OCI-LY3 (cell line): Measurements from ENCODE around the gene B4GALT2.

Experiments
- H2AFZ ChIP-seq: fragments of 200-600, 300-600 bp; shearing (Covaris generic); 2 replicates; pipeline ENCODE4 v1.6.0; 2014; ENCODE audit warnings: antibody characterized with exemption, low read depth, low read length
- H3K27ac ChIP-seq: fragments of 200-600, 300-600 bp; sonication (generic); 2 replicates; pipeline ENCODE4 v1.5.1; 2014; ENCODE audit warnings: mild to moderate bottlenecking, low read length, moderate library complexity, mixed read lengths
- H3K27me3 ChIP-seq: fragments of 200-600, 300-600 bp; sonication (generic); 2 replicates; pipeline ENCODE4 v1.6.1; 2014; ENCODE audit warnings: low read depth, low read length, mixed read lengths
- H3K36me3 ChIP-seq: fragments of 200-600, 300-600 bp; sonication (generic); replicated peaks from 2 replicates; pipeline ENCODE3; 2014; ENCODE audit warnings: low read depth, low read length, mixed read lengths
- H3K4me1 ChIP-seq: fragments of 300-600, 200-600 bp; sonication (generic); 2 replicates; pipeline ENCODE4 v1.6.1; 2014; ENCODE audit warnings: low read length, mixed read lengths
- H3K4me2 ChIP-seq: fragments of 200-600, 300-600 bp; sonication (generic); 2 replicates; pipeline ENCODE4 v1.6.1; 2014; ENCODE audit warnings: low read length, mixed read lengths
- H3K4me3 ChIP-seq: fragments of 300-600, 200-600 bp; sonication (generic); 2 replicates; pipeline ENCODE4 v1.5.1; 2014; ENCODE audit warnings: antibody characterized with exemption, mild to moderate bottlenecking, low read length, moderate library complexity
- H3K79me2 ChIP-seq: fragments of 300-600, 200-600 bp; shearing (Covaris generic); 2 replicates; pipeline ENCODE4 v1.6.1; 2014; ENCODE audit warnings: mild to moderate bottlenecking, low read length, mixed read lengths
- H3K9ac ChIP-seq: fragments of 300-600, 200-600 bp; shearing (Covaris generic); 2 replicates; pipeline ENCODE4 v1.6.0; 2014; ENCODE audit warnings: mild to moderate bottlenecking, low read length, moderate library complexity
- H3K9me3 ChIP-seq: fragments of 200-600, 300-600 bp; shearing (Covaris generic); 2 replicates; pipeline ENCODE4 v1.6.1; 2014; ENCODE audit warnings: low read length, mixed read lengths; ENCODE audit not compliant: insufficient read depth
- H4K20me1 ChIP-seq: fragments of 200-600, 300-600 bp; sonication (generic); 2 replicates; pipeline ENCODE4 v1.6.1; 2016; ENCODE audit warnings: low read length, mixed read lengths; ENCODE audit not compliant: insufficient read depth
- EZH2phosphoT487 ChIP-seq: fragments of 200-600 bp; shearing (Covaris generic); IDR thresholded peaks from 2 replicates; pipeline ENCODE4 v1.6.1; 2018; ENCODE audit warnings: antibody characterized with exemption, mixed run types, low read depth
- TF ChIP-seq, protein P1 (sequence below): fragments of 200-600, 300-600 bp; sonication (generic); IDR thresholded peaks from 2 replicates; pipeline ENCODE4 v1.5.1; 2014; ENCODE audit warnings: antibody characterized with exemption, low read length, low read depth

The B4GALT2 gene

GRCh38 chr1:43968348-43968948 lies 10.6 kb upstream of the B4GALT2 start:
- no peaks in the 10 kb centered on the region for H3K9me3 ChIP-seq
- peaks cover 9% of the 10 kb centered on the region for H3K4me1 ChIP-seq
- H3K4me3 ChIP-seq, result no peak overlapping the region
- H3K27ac ChIP-seq, result no peak overlapping the region
- H3K79me2 ChIP-seq, result peaks cover 17% of the 10 kb centered on the region
- no peaks in the 10 kb centered on the region for H3K27me3 ChIP-seq
- no peak overlapping the region for H3K9ac ChIP-seq
- no peaks in the 10 kb centered on the region for H3K36me3 ChIP-seq
- H2AFZ ChIP-seq, result no peak overlapping the region
- H4K20me1 ChIP-seq, result no peaks in the 10 kb centered on the region
- H3K4me2 ChIP-seq, result no peak overlapping the region
- TF ChIP-seq, protein P1, sequence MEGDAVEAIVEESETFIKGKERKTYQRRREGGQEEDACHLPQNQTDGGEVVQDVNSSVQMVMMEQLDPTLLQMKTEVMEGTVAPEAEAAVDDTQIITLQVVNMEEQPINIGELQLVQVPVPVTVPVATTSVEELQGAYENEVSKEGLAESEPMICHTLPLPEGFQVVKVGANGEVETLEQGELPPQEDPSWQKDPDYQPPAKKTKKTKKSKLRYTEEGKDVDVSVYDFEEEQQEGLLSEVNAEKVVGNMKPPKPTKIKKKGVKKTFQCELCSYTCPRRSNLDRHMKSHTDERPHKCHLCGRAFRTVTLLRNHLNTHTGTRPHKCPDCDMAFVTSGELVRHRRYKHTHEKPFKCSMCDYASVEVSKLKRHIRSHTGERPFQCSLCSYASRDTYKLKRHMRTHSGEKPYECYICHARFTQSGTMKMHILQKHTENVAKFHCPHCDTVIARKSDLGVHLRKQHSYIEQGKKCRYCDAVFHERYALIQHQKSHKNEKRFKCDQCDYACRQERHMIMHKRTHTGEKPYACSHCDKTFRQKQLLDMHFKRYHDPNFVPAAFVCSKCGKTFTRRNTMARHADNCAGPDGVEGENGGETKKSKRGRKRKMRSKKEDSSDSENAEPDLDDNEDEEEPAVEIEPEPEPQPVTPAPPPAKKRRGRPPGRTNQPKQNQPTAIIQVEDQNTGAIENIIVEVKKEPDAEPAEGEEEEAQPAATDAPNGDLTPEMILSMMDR, result no peak
- no peak for TF ChIP-seq EZH2phosphoT487

DNA sequence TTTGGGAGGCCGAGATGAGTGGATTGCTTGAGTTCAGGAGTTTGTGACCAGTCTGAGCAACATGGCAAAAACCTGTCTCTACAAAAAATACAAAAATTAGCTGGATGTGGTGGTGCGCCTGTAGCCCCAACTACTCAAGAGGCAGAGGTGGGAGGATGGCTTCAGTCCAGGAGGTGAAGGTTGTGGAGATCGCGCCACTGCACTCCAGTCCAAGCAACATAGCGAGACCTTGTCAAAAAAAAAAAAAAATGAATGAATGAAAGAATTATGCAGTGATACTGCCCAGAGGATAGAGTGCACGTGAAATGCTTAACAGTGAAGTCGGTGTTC lies 9.6 kb upstream of the B4GALT2 start:
- H3K4me3 ChIP-seq, result peak overlapping the region; percentile 97
- H4K20me1 ChIP-seq, result no peaks in the 10 kb centered on the region
- no peak overlapping the region for H3K27ac ChIP-seq
- no peaks in the 10 kb centered on the region for H3K27me3 ChIP-seq
- peaks cover 17% of the 10 kb centered on the region for H3K79me2 ChIP-seq
- no peaks in the 10 kb centered on the region for H3K36me3 ChIP-seq
- peak overlapping the region; percentile 81 for H3K4me2 ChIP-seq
- TF ChIP-seq, protein P1, result no peak
- TF ChIP-seq EZH2phosphoT487, result no peak
- H3K9me3 ChIP-seq, result no peaks in the 10 kb centered on the region
- no peak overlapping the region for H3K9ac ChIP-seq
- H3K4me1 ChIP-seq, result peaks cover 15% of the 10 kb centered on the region
- H2AFZ ChIP-seq, result no peak overlapping the region

GRCh38 chr1:43969746-43970466 lies 9.1 kb upstream of the B4GALT2 start, which contains the start of gene DPH2:
TSS of gene DPH2 (plus strand) at chr1:43970010. CDS start at chr1:43970176, 166 bp downstream.
- no peak within 1 kb of the TSS for H2AFZ ChIP-seq
- H3K27ac ChIP-seq, result no peak within 1 kb of the TSS
- no peaks in the 10 kb centered on the region for H3K9me3 ChIP-seq
- H3K79me2 ChIP-seq, result peaks cover 19% of the 10 kb centered on the region
- no peaks in the 10 kb centered on the region for H4K20me1 ChIP-seq
- peak within 1 kb of the TSS; percentile 93 for H3K4me2 ChIP-seq
- H3K4me1 ChIP-seq, result peaks cover 15% of the 10 kb centered on the region
- peak within 1 kb of the TSS; percentile 77 for H3K9ac ChIP-seq
- no peaks in the 10 kb centered on the region for H3K36me3 ChIP-seq
- H3K4me3 ChIP-seq, result peak within 1 kb of the TSS; percentile 97
- H3K27me3 ChIP-seq, result no peaks in the 10 kb centered on the region
- TF ChIP-seq, protein P1, result peak; percentile 14; the same call in 1 of the 2 replicates
- TF ChIP-seq EZH2phosphoT487, result no peak

GRCh38 chr1:43970502-43970901 lies 8.5 kb upstream of the B4GALT2 start:
- Histone ChIP-seq H3K4me3 (peak overlapping the region; percentile 97), H3K9me3 (no peaks in the 10 kb centered on the region), H4K20me1 (no peaks in the 10 kb centered on the region), H3K4me1 (peaks cover 15% of the 10 kb centered on the region), H2AFZ (no peak overlapping the region), H3K27ac (no peak overlapping the region), H3K36me3 (no peaks in the 10 kb centered on the region), H3K9ac (peak overlapping the region; percentile 77), H3K79me2 (peaks cover 25% of the 10 kb centered on the region), H3K27me3 (no peaks in the 10 kb centered on the region), H3K4me2 (peak overlapping the region; percentile 93)
- TF ChIP-seq, protein P1, result no peak
- no peak for TF ChIP-seq EZH2phosphoT487
